ENCODE data around the gene RPGRIP1. TPM values are rescaled to one million over a fixed set of nuclear protein-coding genes. Genes with fewer than 3 reads are reported as not detected.
"Not testable (repeated sequence)": the region's sequence is repeated elsewhere in the genome, so short reads cannot be mapped to it uniquely, and the experiment has no call there.

The RPGRIP1 gene
- total RNA-seq, 1 donor from 2014 or later, result not detected

GRCh38 chr14:21269252-21270046 is 10.4 kb upstream of the RPGRIP1 start, which contains the start of gene HNRNPC:
HNRNPC (minus strand) TSS chr14:21269442; CDS start chr14:21234193, 35,249 bp downstream.
- H3K27me3 ChIP-seq (ENCODE audit: control insufficient read depth, insufficient read depth, low read length), result no peaks in the 10 kb centered on the region
- H3K36me3 ChIP-seq (ENCODE audit: control insufficient read depth, insufficient read depth, low read length), result no peaks in the 10 kb centered on the region
- DNase-seq (ENCODE audit: low read depth), result peak; percentile 97
- no peak for TF ChIP-seq CTCF (IDR thresholded peaks at IDR 0.05; ENCODE audit: insufficient read depth, low read length, poor library complexity, severe bottlenecking)
- H3K4me3 ChIP-seq (ENCODE audit: low read depth, low read length), result peak within 1 kb of the TSS; percentile 100

DNA sequence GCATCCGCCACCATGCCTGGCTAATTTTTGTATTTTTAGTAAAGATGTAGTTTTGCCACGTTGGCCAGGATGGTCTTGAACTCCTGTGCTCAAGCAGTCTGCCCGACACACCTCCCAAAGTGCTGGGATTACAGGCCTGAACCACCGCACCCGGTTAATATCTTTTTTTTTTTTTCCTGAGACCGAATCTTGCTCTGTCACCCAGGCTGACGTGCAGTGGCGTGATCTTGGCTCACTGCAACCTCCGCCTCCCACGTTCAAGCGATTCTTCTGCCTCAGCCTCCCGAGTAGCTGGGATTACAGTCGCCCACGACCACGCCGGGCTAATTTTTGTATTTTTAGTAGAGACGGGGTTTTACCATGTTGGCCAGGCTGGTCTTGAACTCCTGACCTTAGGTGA is 7.2 kb upstream of the RPGRIP1 start:
- H3K4me3 ChIP-seq (ENCODE audit: low read depth, low read length); H3K36me3 ChIP-seq (ENCODE audit: control insufficient read depth, insufficient read depth, low read length); H3K27me3 ChIP-seq (ENCODE audit: control insufficient read depth, insufficient read depth, low read length); DNase-seq (ENCODE audit: low read depth): not testable (repeated sequence)

- no peak for DNase-seq (ENCODE audit: low read depth)
- TF ChIP-seq CTCF (IDR thresholded peaks at IDR 0.05; ENCODE audit: insufficient read depth, low read length, poor library complexity, severe bottlenecking), result no peak
- H3K27me3 ChIP-seq (ENCODE audit: control insufficient read depth, insufficient read depth, low read length), result no peaks in the 10 kb centered on the region
- H3K4me3 ChIP-seq (ENCODE audit: low read depth, low read length), result no peak overlapping the region
- H3K36me3 ChIP-seq (ENCODE audit: control insufficient read depth, insufficient read depth, low read length), result no peaks in the 10 kb centered on the region
These were observed 4.5 kb upstream of the RPGRIP1 start for GRCh38 chr14:21275261-21275858.

GRCh38 chr14:21278632-21279031 is 1.3 kb upstream of the RPGRIP1 start:
- no peak for TF ChIP-seq CTCF (IDR thresholded peaks at IDR 0.05; ENCODE audit: insufficient read depth, low read length, poor library complexity, severe bottlenecking)
- H3K27me3 ChIP-seq (ENCODE audit: control insufficient read depth, insufficient read depth, low read length), result no peaks in the 10 kb centered on the region
- no peak for DNase-seq (ENCODE audit: low read depth)

DNA sequence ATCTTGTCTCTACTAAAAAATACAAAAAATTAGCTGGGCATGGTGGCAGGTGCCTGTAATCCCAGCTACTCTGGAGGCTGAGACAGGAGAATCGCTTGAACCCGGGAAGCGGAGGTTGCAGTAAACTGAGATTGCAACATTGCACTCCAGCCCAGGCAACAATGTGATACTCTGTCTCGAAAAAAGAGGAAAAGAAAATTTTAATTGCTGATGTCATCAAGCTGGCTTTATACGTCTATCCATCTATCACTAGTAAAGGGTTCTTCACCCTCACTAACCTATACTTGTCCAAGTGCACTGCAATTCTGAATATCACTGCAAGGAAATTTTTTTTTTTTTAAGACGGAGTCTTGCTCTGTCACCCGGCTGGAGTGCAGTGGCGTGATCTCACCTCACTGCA is 2.0 kb downstream of the RPGRIP1 start:
- not testable (repeated sequence) for H3K36me3 ChIP-seq (ENCODE audit: control insufficient read depth, insufficient read depth, low read length); H3K4me3 ChIP-seq (ENCODE audit: low read depth, low read length); DNase-seq (ENCODE audit: low read depth); H3K27me3 ChIP-seq (ENCODE audit: control insufficient read depth, insufficient read depth, low read length)

More at GRCh38 chr14:21278632-21279031, 1.3 kb upstream of the RPGRIP1 start:
- H3K36me3 ChIP-seq (ENCODE audit: control insufficient read depth, insufficient read depth, low read length), result no peaks in the 10 kb centered on the region
- H3K4me3 ChIP-seq (ENCODE audit: low read depth, low read length), result no peak overlapping the region

- H3K27me3 ChIP-seq (ENCODE audit: control insufficient read depth, insufficient read depth, low read length); H3K4me3 ChIP-seq (ENCODE audit: low read depth, low read length); DNase-seq (ENCODE audit: low read depth); H3K36me3 ChIP-seq (ENCODE audit: control insufficient read depth, insufficient read depth, low read length): not testable (repeated sequence)
These were observed 6.6 kb downstream of the RPGRIP1 start for GRCh38 chr14:21286516-21286915.

GRCh38 chr14:21287168-21287567 is 7.3 kb downstream of the RPGRIP1 start:
- no peak overlapping the region for H3K4me3 ChIP-seq (ENCODE audit: low read depth, low read length)
- no peak for TF ChIP-seq CTCF (IDR thresholded peaks at IDR 0.05; ENCODE audit: insufficient read depth, low read length, poor library complexity, severe bottlenecking)
- no peak for DNase-seq (ENCODE audit: low read depth)
- H3K27me3 ChIP-seq (ENCODE audit: control insufficient read depth, insufficient read depth, low read length), result no peaks in the 10 kb centered on the region
- no peaks in the 10 kb centered on the region for H3K36me3 ChIP-seq (ENCODE audit: control insufficient read depth, insufficient read depth, low read length)

DNA sequence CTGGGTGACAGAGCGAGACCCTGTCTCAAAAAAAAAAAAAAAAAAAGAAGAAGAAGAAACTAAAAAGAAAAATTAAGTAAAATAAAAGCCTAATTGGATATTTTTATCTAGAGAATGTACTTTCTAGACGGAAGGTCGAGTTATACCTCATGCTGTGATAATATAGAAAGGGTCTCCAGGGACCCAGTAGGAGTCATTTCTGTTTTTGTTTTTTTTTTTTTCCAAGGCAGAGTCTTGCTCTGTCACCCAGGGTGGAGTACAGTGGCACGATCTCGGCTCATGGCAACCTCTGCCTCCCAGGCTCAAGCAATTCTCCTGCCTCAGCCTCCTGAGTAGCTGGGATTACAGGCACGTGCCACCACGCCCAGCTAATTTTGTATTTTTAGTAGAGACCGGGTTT is 14.1 kb downstream of the RPGRIP1 start:
- DNase-seq (ENCODE audit: low read depth); H3K36me3 ChIP-seq (ENCODE audit: control insufficient read depth, insufficient read depth, low read length); H3K4me3 ChIP-seq (ENCODE audit: low read depth, low read length); H3K27me3 ChIP-seq (ENCODE audit: control insufficient read depth, insufficient read depth, low read length): not testable (repeated sequence)

Measured in kidney epithelial cell (primary cell).